ENCODE measurements around the gene MOGAT1. TPM values are rescaled to one million over a fixed set of nuclear protein-coding genes. Genes with fewer than 3 reads are reported as not detected.
A peak's percentile ranks its signal among the peaks of the same experiment; 100 is the strongest.

MOGAT1 gene
- total and polyA plus RNA-seq, 2 of the 13 experiments (the other 11 are each of a cell fraction or from before 2014, with no cell fraction given) = 0.98 to 4.3 TPM

- TF ChIP-seq ARID5B (CRISPR knock-in tag; IDR thresholded peaks at IDR 0.05) (peak; percentile 2; the same call in 1 of the 2 replicates), ZNF547 (CRISPR knock-in tag; IDR thresholded peaks at IDR 0.05) (no peak), EZH2 (conservative IDR thresholded peaks at IDR 0.05; ENCODE audit: low read depth, low read length) (no peak), MAFG (CRISPR knock-in tag; IDR thresholded peaks at IDR 0.05) (no peak), ZNF460 (CRISPR knock-in tag; IDR thresholded peaks at IDR 0.05; ENCODE audit: borderline replicate concordance) (no peak), SIX1 (CRISPR knock-in tag; IDR thresholded peaks at IDR 0.05; ENCODE audit: borderline replicate concordance) (peak; percentile 80; the same call in 1 of the 2 replicates), MZF1 (CRISPR knock-in tag; IDR thresholded peaks at IDR 0.05; ENCODE audit: borderline replicate concordance) (no peak), ZNF720 (CRISPR knock-in tag; IDR thresholded peaks at IDR 0.05) (no peak), ZNF329 (CRISPR knock-in tag; IDR thresholded peaks at IDR 0.05; ENCODE audit: low read depth) (no peak), ISL2 (CRISPR knock-in tag; IDR thresholded peaks at IDR 0.05) (no peak), PLRG1 (conservative IDR thresholded peaks at IDR 0.05) (no peak), ZNF790 (CRISPR knock-in tag; IDR thresholded peaks at IDR 0.05; ENCODE audit: borderline replicate concordance) (no peak), AHDC1 (CRISPR knock-in tag; IDR thresholded peaks at IDR 0.05; ENCODE audit: borderline replicate concordance) (0 out of 2 replicates have a peak, but pooled peaks have one; percentile 24), MEF2D (CRISPR knock-in tag; IDR thresholded peaks at IDR 0.05) (no peak), ZNF333 (CRISPR knock-in tag; IDR thresholded peaks at IDR 0.05; ENCODE audit: borderline replicate concordance) (no peak), CCAR2 (optimal IDR thresholded peaks at IDR 0.05; ENCODE audit: low read depth, low read length) (no peak), ZFX (CRISPR knock-in tag; IDR thresholded peaks at IDR 0.05; ENCODE audit: low read depth) (0 out of 2 replicates have a peak, but pooled peaks have one; percentile 22)
Measured at GRCh38 chr2:222753251-222753824, 81.9 kb downstream of the MOGAT1 start (continued).

Measured in HepG2 (cell line).